T-cell (primary cell): ENCODE data around the gene DFFA. TPM values are rescaled to one million over a fixed set of nuclear protein-coding genes. Genes with fewer than 3 reads are reported as not detected.
"Not testable (repeated sequence)": the region's sequence is repeated elsewhere in the genome, so short reads cannot be mapped to it uniquely, and the experiment has no call there.

Experiments used
- ATAC-seq, 4 experiments: fragments of 200-7000 bp in 3 of 4; fragments of 150-1000 bp in 1 of 4; cut with Tn5 transposase; replicated peaks in 1 of 4; 1 replicate in 3 of 4; 2 replicates in 1 of 4; pipeline ENCODE4 v1.10.0; 2021; ENCODE audit warnings: moderate library complexity in 3 of 4, mild to moderate bottlenecking in 2 of 4, moderate number of reproducible peaks in 1 of 4
- CTCF ChIA-PET, 2 donors: fragments of 300-600 bp; sonication (Branson Sonifier 250); formaldehyde crosslinking; loops; one replicate each; lab custom pipeline; 2022; ENCODE audit warnings: antibody characterized with exemption in 2 of 2; lab: Charles Lee
- POLR2A ChIA-PET, 2 donors: fragments of 300-600 bp; sonication (Branson Sonifier 250); formaldehyde crosslinking; loops; one replicate each; lab custom pipeline; 2022; ENCODE audit warnings: antibody characterized with exemption in 2 of 2; lab: Charles Lee
- DNase-seq, 35 experiments: peaks; one replicate each; pipeline versions ENCODE4 v3.0.0 to v3.0.0-alpha.2; 2013 to 2023
- H3K27ac ChIP-seq: one replicate; pipeline ENCODE4 v1.5.1; 2013; ENCODE audit warnings: low read length
- H3K27me3 ChIP-seq, 2 experiments: replicated peaks in 1 of 2; 1 replicate in 1 of 2; 2 replicates in 1 of 2; pipeline versions ENCODE4 v1.6.1 to v1.7.0; 2013; ENCODE audit warnings: low read length in 1 of 2, mixed read lengths in 1 of 2; ENCODE audit not compliant: control insufficient read depth in 2 of 2, insufficient read depth in 2 of 2; ENCODE audit errors: extremely low read depth in 1 of 2
- H3K36me3 ChIP-seq, 2 donors: 1 replicate in 1 of 2; 2 replicates in 1 of 2; pipeline versions ENCODE4 v1.6.1 to v1.7.0; 2013; ENCODE audit warnings: low read length in 1 of 2; ENCODE audit not compliant: control insufficient read depth in 2 of 2, insufficient read depth in 1 of 2; ENCODE audit errors: extremely low read depth in 1 of 2
- H3K4me1 ChIP-seq, 2 experiments: 1 replicate in 1 of 2; 2 replicates in 1 of 2; pipeline versions ENCODE4 v1.6.1 to v1.7.0; 2013; ENCODE audit warnings: low read length in 2 of 2, mixed read lengths in 1 of 2; ENCODE audit not compliant: insufficient read depth in 2 of 2, control insufficient read depth in 1 of 2; ENCODE audit errors: extremely low read depth in 1 of 2
- H3K4me3 ChIP-seq, 2 donors: 1 replicate in 1 of 2; 2 replicates in 1 of 2; pipeline versions ENCODE4 v1.5.1 to v1.7.0; 2013; ENCODE audit warnings: mild to moderate bottlenecking in 2 of 2, low read length in 1 of 2, moderate library complexity in 1 of 2; ENCODE audit not compliant: control insufficient read depth in 1 of 2; ENCODE audit errors: extremely low read depth in 1 of 2
- H3K9me3 ChIP-seq: 2 replicates; pipeline ENCODE4 v1.7.0; 2013
- H3K27ac Mint-ChIP-seq, 2 donors: one replicate each; pipeline ENCODE4 v1.8.0; 2020 to 2021; ENCODE audit warnings: mild to moderate bottlenecking in 2 of 2, mixed read lengths in 2 of 2
- H3K27me3 Mint-ChIP-seq, 2 donors: one replicate each; pipeline ENCODE4 v1.8.0; 2021 to 2022; ENCODE audit warnings: mixed read lengths in 2 of 2
- H3K36me3 Mint-ChIP-seq: one replicate; pipeline ENCODE4 v1.8.0; 2021; ENCODE audit warnings: mixed read lengths
- H3K4me1 Mint-ChIP-seq, 3 donors: one replicate each; pipeline ENCODE4 v1.8.0; 2020 to 2022; ENCODE audit warnings: mixed read lengths in 3 of 3, mild to moderate bottlenecking in 1 of 3
- H3K4me3 Mint-ChIP-seq, 3 donors: one replicate each; pipeline ENCODE4 v1.8.0; 2020 to 2022; ENCODE audit warnings: mild to moderate bottlenecking in 3 of 3, mixed read lengths in 3 of 3, moderate library complexity in 3 of 3
- H3K9me3 Mint-ChIP-seq, 3 donors: one replicate each; pipeline ENCODE4 v1.8.0; 2020 to 2022; ENCODE audit warnings: mixed read lengths in 3 of 3
- WGBS: methylation state at CpG from one replicate; pipeline ENCODE4 v1.1.5; 2013; ENCODE audit warnings: missing lambda C conversion rate; ENCODE audit not compliant: insufficient coverage; 5-methylcytosine and 5-hydroxymethylcytosine counted together
- total RNA-seq, 35 experiments: library from RNA in 6 of 35; stranded (reverse) in 6 of 35; fragments of 120-200 nt in 1 of 35; gene quantifications; one replicate each; pipeline versions ENCODE4 v1.2.1 to v1.2.4 and lab custom pipeline; 2013 to 2026

DFFA gene
- total RNA-seq, 5 donors from 2014 or later (not counting 1 experiment from before 2014, with no cell fraction given): 19.3 to 32.9 (median 26.0) TPM

- H3K4me1 Mint-ChIP-seq: peaks cover 4 to 6% (median 6%) of the 10 kb centered on the region in 3 donors
- 91% methylated on average over 14 of the region's 15 CpGs for WGBS
- no peak for ATAC-seq
- no peak overlapping the region for H3K27ac ChIP-seq
- no peaks in the 10 kb centered on the region for H3K4me1 ChIP-seq
- ChIA-PET POLR2A (interaction anchor here in 1 of 2 donors (0.7 kb wide), 1 partner anchor 39 kb away, joined by 4 read pairs; no protein-coding TSS in a partner anchor), CTCF (no interaction called here)
- H3K27me3 Mint-ChIP-seq: no peaks in the 10 kb centered on the region
- peaks cover 17 to 26% of the 10 kb centered on the region in 2 donors for H3K36me3 ChIP-seq
- H3K36me3 Mint-ChIP-seq: peaks cover 43% of the 10 kb centered on the region
- no peaks in the 10 kb centered on the region for H3K9me3 Mint-ChIP-seq
- no peak overlapping the region for H3K4me3 ChIP-seq
- DNase-seq: no peak
- no peaks in the 10 kb centered on the region for H3K9me3 ChIP-seq
- no peak overlapping the region for H3K4me3 Mint-ChIP-seq
- no peaks in the 10 kb centered on the region for H3K27me3 ChIP-seq
- H3K27ac Mint-ChIP-seq: no peak overlapping the region
These were observed 53.0 kb downstream of the DFFA start for GRCh38 chr1:10419351-10419750.

DNA sequence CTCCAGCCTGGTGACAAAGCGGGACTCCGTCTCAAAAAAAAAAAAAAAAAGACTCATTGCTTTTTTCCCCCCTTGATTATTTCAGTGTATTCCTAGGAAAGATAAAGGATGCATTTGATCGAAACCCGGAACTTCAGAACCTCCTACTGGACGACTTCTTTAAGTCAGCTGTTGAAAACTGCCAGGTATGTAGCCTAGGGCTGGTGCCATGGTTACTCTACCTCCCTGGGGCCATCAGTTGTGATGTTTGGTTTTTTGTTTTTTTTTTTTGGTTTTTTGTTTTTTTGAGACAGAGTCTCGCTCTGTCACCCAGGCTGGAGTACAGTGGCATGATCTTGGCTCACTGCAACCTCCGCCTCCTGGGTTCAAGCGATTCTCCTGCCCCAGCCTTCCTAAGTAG is 53.6 kb downstream of the DFFA start:
- H3K4me3 ChIP-seq, H3K9me3 Mint-ChIP-seq, ATAC-seq, H3K9me3 ChIP-seq, H3K4me3 Mint-ChIP-seq, H3K4me1 ChIP-seq, H3K4me1 Mint-ChIP-seq, H3K27me3 ChIP-seq, H3K27me3 Mint-ChIP-seq, H3K27ac Mint-ChIP-seq, H3K27ac ChIP-seq, DNase-seq, POLR2A ChIA-PET: not testable (repeated sequence)
- 92% methylated on average over 2 of the region's 8 CpGs for WGBS
- CTCF ChIA-PET: interaction anchor here in 1 of 2 donors (0.7 kb wide), 1 partner anchor 788 kb away, joined by 3 read pairs; no protein-coding TSS in a partner anchor
- H3K36me3 ChIP-seq: peaks cover 17 to 26% of the 10 kb centered on the region in 2 donors
- H3K36me3 Mint-ChIP-seq: peaks cover 48% of the 10 kb centered on the region

DNA sequence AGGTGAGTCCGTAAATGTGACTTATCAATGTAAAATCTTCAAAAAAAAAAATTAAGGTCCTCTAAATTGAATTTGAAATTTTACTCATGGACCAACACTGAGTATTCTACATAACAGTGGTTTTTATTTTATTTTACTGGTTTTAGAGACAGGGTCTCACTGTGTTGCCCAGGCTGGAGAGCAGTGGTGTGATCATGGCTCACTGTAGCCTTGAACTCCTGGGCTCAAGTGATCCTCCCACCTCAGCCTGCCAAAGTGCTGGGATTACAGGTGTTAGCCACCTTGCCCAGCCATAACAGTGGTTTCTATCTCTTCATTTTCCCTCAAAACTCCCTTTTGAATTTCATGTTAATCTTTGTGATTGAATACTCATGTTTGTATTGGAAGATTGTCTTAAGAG is 56.4 kb downstream of the DFFA start:
- CTCF ChIA-PET: interaction anchor here in 1 of 2 donors (0.6 kb wide), 1 partner anchor 561 kb away, joined by 3 read pairs; no protein-coding TSS in a partner anchor
- peaks cover 27 to 49% of the 10 kb centered on the region in 2 donors for H3K36me3 ChIP-seq
- not testable (repeated sequence) for H3K4me3 Mint-ChIP-seq, H3K27ac Mint-ChIP-seq, H3K27me3 ChIP-seq, H3K9me3 ChIP-seq, H3K4me1 ChIP-seq, H3K27ac ChIP-seq, H3K4me1 Mint-ChIP-seq, DNase-seq, H3K9me3 Mint-ChIP-seq, ATAC-seq, H3K4me3 ChIP-seq, H3K27me3 Mint-ChIP-seq
- WGBS: no CpG with 5 or more reads among the region's 1 CpG
- POLR2A ChIA-PET: interaction anchor here in 1 of 2 donors (0.6 kb wide), 1 partner anchor 381 kb away, joined by 3 read pairs; no protein-coding TSS in a partner anchor
- peaks cover 73% of the 10 kb centered on the region for H3K36me3 Mint-ChIP-seq

DNA sequence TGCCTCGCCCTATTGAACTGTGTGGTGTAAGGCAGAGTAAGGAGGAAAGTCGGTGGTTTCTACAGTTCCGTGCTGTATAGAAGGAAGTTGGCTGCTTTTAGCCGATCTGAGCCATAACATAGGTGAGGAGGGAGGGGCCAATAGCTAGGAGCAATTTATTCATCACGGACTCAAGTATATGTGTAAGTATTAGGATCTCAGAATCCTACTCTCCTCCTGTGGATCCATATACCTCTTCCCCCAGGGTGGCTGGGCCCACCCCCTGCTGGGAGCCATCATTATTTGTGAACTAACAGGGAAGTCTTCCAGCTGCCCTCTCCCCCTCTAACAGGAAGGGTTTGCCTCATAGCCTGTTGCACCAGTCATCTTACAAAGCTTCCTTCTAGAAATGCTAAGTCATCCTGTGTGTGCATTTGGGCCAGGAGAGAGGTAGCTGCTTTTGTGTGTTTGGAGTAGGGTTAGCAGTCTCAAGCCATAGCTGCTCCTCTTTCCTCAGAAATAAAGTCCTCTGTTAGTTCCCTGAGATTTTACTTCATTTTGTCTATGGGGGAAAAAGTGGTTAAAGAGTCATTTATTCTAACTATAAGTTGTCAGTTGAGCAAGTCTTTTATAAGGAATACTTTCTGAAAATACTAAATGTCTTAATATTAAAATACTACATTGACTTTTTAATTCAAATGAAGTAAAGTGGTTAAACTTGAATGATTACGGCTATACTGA is 57.0 kb downstream of the DFFA start:
- Mint-ChIP-seq H3K36me3 (peaks cover 71% of the 10 kb centered on the region), H3K4me3 (no peak overlapping the region), H3K4me1 (peaks cover 4 to 6% (median 6%) of the 10 kb centered on the region in 3 donors), H3K27ac (peak overlapping the region; percentile 85 to 87), H3K9me3 (no peaks in the 10 kb centered on the region), H3K27me3 (no peaks in the 10 kb centered on the region)
- H3K36me3 ChIP-seq: peaks cover 25 to 49% of the 10 kb centered on the region in 2 donors
- H3K27me3 ChIP-seq: no peaks in the 10 kb centered on the region
- ATAC-seq (peak in 3 of 4 experiments; percentile 34 to 63 (median 50)), DNase-seq (peak in 2 of 35 experiments; percentile 1 to 30)
- H3K9me3 ChIP-seq: no peaks in the 10 kb centered on the region
- ChIA-PET CTCF (interaction anchor here in 1 of 2 donors (0.6 kb wide), 1 partner anchor 561 kb away, joined by 3 read pairs; no protein-coding TSS in a partner anchor), POLR2A (interaction anchor here in 1 of 2 donors (0.6 kb wide), 1 partner anchor 381 kb away, joined by 3 read pairs; no protein-coding TSS in a partner anchor)
- 30% methylated on average over 2 of the region's 6 CpGs for WGBS
- H3K4me1 ChIP-seq: no peaks in the 10 kb centered on the region
- H3K4me3 ChIP-seq: no peak overlapping the region
- H3K27ac ChIP-seq: no peak overlapping the region

- Histone ChIP-seq H3K27ac (no peak overlapping the region), H3K9me3 (no peaks in the 10 kb centered on the region), H3K4me3 (no peak overlapping the region), H3K36me3 (peaks cover 11 to 72% of the 10 kb centered on the region in 2 donors), H3K27me3 (no peaks in the 10 kb centered on the region), H3K4me1 (no peaks in the 10 kb centered on the region)
- H3K27ac Mint-ChIP-seq: no peak overlapping the region
- CTCF ChIA-PET: no interaction called here
- no peak overlapping the region for H3K4me3 Mint-ChIP-seq
- WGBS: 83% methylated on average over 1 of the region's 2 CpGs
- POLR2A ChIA-PET: no interaction called here
- ATAC-seq (no peak), DNase-seq (no peak)
- H3K36me3 Mint-ChIP-seq: peaks cover 46% of the 10 kb centered on the region
- H3K4me1 Mint-ChIP-seq: no peaks in the 10 kb centered on the region
- no peaks in the 10 kb centered on the region for H3K9me3 Mint-ChIP-seq
- H3K27me3 Mint-ChIP-seq: no peaks in the 10 kb centered on the region
These were observed 65.1 kb downstream of the DFFA start for GRCh38 chr1:10407201-10407600.
